Effector CD8-positive, alpha-beta T cell (primary cell): ENCODE results near the gene PDE3B.

Experiments
- DNase-seq: peaks from one replicate; lab custom pipeline; 2025; lab: John Stamatoyannopoulos, UW

The PDE3B gene

GRCh38 chr11:14884667-14885273 is 241.2 kb downstream of the PDE3B start:
- no peak for DNase-seq

GRCh38 chr11:14886513-14886912 is 242.9 kb downstream of the PDE3B start:
- DNase-seq = no peak

DNA sequence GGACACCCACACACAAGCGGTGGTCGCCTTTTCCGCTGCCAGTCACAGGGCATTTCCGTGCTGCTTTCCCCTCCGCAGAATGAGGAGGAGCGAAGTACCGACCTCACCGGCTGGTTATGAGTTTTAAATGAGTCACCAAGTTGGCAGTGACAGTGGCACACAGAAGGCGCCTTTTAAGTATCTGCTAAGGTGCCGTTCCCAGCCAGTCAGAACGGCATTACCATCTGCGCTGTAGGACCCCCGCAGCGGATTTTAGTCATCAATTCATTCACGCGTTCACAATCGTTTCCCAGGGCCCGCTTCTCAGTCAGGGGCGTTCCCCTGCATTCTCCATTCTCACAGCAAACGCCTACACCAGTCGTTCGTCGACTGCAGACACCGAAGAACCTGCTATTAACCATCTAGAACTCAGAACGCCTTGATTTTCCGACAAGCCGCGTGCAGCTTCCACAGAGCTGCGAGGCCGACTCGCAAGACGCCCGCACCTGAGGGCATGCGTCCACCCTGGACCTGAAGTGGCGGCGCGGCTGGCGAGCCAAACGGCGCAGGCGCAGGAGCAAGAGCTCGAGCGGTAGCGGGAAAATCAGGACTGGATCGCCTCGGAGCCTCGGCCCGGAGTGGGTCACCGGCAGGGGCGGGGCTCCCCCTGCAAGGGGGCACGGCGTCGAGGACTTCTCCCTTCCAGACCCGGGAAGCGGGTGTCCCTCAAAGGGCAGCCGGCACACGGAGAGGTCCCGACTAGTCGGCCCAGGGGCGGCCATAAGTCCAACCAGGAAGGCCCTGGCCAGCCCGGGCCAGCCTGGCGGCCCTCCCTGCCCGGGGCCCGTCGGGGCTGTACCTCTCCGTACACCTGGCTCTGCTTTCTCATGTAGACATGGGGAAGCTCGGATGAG is 247.8 kb downstream of the PDE3B start:
- peak; percentile 78 for DNase-seq

- DNase-seq = peak; percentile 86
Measured at GRCh38 chr11:14892036-14892556, 248.5 kb downstream of the PDE3B start, which contains the start of gene CYP2R1. Gene CYP2R1 (minus strand): TSS chr11:14892231. CDS start chr11:14892205, 26 bp downstream.

- DNase-seq = no peak
Measured at GRCh38 chr11:14892577-14892976, 249.0 kb downstream of the PDE3B start.

DNA sequence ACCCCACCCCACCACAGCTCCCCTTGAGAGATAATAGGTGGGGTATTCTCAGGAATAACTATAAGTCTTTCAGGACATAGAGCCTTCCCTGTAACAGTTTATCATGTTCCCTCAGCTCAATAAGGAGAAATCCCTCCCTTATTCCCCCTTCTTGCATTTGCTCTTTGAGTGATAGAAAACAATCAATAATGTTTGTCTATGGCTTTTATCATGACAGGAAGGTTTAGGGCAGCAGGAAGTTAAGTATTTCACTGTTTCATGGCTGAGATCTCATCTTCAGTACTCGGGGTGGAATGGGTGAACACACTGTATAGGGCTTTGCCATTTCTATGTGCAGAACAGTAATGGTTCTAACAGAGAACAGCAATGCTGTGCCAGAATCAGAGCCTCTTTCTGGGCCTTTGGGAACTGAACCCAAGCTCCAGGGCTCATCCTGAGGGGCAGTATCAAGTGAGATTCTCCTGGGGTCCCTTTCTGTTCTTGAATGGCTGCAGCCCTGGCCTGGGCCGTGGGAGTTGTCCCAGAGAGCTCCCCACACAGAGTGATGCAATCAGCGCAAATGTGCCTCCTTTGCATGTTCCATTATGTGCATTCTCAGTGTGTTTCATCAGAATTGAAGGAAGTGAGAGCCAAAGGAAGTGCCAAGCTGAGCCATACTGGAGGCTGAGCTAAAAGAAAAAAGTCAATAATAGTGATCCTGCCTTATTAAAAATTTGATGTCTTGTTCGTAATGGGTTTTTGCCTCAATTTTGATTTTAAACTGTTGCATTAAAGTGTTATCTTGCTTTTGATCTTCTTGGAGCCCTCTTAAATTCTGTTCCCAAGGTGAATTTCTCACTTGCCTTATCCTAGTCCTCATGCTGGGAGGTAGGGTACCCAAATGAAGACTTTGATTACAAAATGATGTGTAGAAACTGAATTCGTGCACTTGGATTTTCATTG is 251.3 kb downstream of the PDE3B start:
- no peak for DNase-seq

GRCh38 chr11:14898355-14898754 is 254.8 kb downstream of the PDE3B start:
- no peak for DNase-seq

- DNase-seq = no peak
Measured at GRCh38 chr11:14898906-14899305, 255.3 kb downstream of the PDE3B start.

DNA sequence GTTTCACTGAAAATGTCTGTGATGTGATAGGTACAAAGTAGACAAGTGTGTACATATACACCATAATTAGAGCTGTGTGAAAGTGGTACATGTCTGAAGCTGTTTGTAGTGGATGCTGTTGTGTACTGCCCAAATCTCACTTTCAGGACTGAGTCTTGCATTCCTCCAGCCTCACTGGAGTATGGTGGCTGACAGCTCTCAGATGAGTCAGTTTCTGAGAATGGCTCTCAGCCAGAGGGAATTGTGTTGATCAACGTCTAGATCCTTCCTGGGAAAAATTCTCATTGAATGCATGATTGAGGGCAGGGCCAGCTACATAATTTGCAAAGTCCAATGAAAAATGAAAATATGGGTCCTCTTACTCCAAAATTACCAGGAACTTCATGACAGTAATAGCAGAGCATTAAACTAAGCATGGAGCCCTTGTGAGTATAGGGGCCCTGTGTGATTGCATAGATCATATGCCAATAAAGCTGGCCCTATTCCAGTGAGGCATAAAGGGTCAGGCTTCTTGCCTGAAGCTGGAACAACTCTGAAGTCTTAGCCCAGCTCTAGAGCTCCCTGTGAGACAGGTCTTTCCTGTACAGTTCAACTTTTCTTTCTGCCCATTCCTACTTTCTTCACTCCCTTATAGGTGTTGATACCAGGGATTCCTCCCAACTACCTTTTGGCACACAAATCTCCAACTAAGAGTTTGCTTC is 259.2 kb downstream of the PDE3B start:
- no peak for DNase-seq

GRCh38 chr11:14904745-14905103 is 261.1 kb downstream of the PDE3B start:
- peak; percentile 76 for DNase-seq

DNA sequence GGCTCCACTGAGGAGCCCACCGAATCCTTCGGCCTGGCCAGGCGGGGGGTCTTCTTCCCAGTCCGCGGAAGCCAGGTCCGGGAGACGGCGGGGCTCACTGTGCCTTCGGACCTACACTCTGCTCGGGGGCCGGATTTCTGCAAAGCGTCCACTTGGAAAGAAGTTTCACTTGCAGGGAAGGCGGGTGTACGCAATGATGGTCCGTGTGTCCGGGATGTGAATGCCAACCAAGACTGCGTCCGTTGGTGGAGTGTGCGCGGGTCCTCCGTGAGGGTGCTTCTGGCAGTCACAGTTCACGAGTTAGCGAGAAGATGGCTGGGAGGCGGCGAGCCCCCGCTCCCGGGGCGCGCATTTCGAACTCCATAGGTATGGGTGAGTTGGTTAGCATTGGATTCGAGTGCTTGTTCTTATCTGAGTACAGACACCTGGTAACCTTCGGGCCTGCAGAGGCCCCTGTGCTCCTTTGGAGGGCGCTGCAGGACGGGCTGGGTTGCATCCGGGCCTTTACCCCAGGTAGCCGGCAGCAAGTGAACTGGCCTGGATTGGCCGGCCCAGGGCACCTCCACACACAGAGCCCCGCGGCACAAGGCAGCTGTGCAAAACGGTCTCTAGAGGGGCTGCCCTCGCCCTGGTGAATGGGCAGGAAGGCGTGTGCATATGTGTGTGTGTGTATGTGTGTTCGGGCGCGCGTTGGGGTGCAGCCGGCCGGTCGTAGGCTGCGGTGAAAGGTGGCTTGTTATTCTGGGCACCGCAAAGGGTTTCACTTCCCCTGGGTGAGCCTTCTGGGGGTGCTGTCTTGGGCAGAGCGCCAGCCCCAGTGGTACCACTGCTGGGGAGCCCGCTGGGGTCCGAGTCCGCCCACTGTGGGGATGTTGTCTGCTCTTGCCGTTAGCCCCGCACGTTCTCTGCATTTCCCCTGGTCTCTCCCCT is 261.8 kb downstream of the PDE3B start:
- DNase-seq = peak; percentile 59

DNA sequence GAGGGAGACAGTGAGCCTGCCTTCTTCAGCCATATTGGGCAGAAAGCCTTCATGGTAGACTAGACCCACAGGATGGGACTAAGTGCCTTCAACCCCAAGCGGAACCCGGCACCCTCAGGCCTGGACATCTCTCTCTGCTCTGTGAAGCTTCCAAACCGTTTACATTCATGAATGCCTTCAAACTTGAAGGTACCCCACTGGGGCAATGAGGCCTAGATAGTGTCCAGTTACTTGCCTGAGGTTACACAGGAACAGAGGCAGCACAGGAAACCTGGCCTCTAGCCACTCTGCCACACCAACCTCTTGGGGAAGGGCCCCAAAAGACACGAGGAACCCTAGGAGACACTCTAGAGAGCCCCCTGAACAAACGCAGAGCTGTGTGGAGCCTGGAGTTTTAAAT is 263.0 kb downstream of the PDE3B start:
- no peak for DNase-seq

GRCh38 chr11:14906993-14907392 is 263.4 kb downstream of the PDE3B start:
- no peak for DNase-seq

GRCh38 chr11:14907411-14908213 is 264.0 kb downstream of the PDE3B start:
- peak; percentile 77 for DNase-seq

- DNase-seq = no peak
Measured at GRCh38 chr11:14908214-14908880, 264.7 kb downstream of the PDE3B start.

DNA sequence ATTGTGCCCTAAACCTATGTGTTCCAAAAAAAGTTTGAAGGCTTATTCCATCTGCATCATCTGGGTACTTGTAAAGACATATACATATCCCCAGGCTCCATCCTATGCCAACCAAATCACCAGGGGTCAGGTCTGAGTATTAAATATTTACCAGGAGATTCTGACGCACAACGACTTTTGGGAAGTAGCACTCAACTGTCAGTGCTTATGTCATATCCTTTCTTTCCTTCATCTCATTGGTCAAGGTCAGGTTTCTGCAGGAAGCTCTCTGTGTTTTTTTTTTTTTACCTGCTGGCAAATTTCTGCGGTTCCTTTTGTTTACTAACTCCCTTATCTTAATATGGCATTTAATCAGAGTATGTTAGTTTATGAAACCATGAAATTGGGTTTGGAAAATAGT is 270.9 kb downstream of the PDE3B start:
- DNase-seq = no peak

DNA sequence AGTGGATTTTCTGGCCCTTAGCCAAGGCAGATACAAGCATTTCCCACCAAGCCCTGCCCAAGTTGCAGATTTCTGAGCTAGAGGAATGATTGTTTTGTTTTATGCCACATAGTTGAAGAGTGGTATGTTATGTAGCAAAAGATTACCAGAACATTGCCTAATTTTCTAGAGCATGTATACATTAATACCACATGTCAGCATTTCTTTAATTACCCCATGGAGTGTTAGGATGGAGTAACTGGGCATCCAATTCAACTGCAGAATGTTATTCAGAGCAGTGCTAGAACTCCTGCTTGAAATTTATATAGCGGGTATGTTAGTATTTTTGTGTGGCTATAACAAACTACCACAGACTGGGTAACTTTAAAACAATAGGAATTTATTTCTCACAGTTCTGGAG is 272.8 kb downstream of the PDE3B start:
- no peak for DNase-seq
